Gastrocnemius medialis (tissue), 4 donors: Measurements from ENCODE around the gene ARRB1.

Experiments
- POLR2A ChIP-seq, 2 donors: fragments of 450-650 bp; IDR thresholded peaks; one replicate each; pipeline ENCODE4 v1.6.1; 2017; ENCODE audit warnings: antibody characterized with exemption in 2 of 2, mild to moderate bottlenecking in 2 of 2, moderate library complexity in 2 of 2
- TF ChIP-seq, protein P1 (sequence below), 5 experiments: fragments of 450-650 bp in 3 of 5; fragments of 200-600 bp in 2 of 5; sonication (generic) in 2 of 5; IDR thresholded peaks in 4 of 5; conservative IDR thresholded peaks in 1 of 5; 1 replicate in 4 of 5; 2 replicates in 1 of 5; pipeline ENCODE4 v1.5.1; 2016 to 2019; ENCODE audit warnings: antibody characterized with exemption in 5 of 5, mild to moderate bottlenecking in 3 of 5, moderate library complexity in 3 of 5

DNA sequence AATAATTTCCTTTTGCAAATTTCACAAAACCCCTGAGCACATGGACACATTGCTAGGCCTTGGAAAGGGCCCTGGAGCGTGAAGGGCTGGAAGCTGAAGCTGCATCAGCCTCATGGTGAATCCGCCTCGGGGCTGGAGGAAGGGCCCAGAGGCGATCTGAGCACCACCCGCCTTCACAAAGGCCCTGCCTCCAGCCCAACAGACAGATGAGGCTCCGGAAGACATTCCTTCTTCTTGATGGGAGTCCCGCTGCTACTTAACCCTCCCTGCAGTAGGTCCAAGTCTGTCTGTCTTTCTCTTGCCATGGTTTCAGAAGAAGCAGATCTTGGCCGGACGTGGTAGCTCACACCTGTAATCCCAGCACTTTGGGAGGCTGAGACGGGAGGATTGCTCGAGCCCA, 16.5 kb downstream of the ARRB1 start:
- no peak for TF ChIP-seq POLR2A (IDR thresholded peaks at IDR 0.05)
- TF ChIP-seq, protein P1, sequence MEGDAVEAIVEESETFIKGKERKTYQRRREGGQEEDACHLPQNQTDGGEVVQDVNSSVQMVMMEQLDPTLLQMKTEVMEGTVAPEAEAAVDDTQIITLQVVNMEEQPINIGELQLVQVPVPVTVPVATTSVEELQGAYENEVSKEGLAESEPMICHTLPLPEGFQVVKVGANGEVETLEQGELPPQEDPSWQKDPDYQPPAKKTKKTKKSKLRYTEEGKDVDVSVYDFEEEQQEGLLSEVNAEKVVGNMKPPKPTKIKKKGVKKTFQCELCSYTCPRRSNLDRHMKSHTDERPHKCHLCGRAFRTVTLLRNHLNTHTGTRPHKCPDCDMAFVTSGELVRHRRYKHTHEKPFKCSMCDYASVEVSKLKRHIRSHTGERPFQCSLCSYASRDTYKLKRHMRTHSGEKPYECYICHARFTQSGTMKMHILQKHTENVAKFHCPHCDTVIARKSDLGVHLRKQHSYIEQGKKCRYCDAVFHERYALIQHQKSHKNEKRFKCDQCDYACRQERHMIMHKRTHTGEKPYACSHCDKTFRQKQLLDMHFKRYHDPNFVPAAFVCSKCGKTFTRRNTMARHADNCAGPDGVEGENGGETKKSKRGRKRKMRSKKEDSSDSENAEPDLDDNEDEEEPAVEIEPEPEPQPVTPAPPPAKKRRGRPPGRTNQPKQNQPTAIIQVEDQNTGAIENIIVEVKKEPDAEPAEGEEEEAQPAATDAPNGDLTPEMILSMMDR (IDR thresholded peaks at IDR 0.05 in 4 of 5, conservative IDR thresholded peaks at IDR 0.05 in 1 of 5) = no peak
